SHP77 (cell line): ENCODE measurements around the gene FGFBP3.

Source experiments
- DNase-seq, 2 experiments: peaks; one replicate each; lab custom pipeline; 2025; lab: John Stamatoyannopoulos, UW

The FGFBP3 gene

DNA sequence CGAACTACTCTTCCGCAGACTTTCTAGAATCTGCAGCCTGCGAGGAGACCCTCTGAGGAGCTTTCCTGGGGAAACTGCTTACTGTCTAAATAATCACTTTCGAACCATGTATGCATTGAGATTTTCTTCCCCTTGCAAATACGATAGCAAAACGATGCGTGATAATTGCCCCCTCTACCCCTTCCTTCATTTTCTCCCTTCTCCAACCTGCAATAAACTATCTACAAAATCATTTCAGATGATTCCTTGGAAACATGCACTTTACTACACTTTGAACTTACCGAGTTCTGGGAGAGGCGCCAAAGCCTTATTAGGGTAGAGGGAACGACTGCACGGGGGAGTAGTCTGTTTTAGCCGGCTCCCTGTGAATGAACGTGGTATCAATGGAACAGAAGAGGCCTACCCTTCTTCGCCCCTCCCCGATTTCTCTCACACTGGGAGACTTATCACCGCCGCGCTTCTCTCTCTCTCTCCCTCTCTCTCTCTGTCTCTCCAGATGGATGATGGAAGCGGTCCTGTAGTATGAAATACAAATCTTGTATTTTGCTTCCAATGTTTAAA, at the start of gene FGFBP3:
FGFBP3 (minus strand) TSS at position 370 of the 561 bp plus-strand sequence. CDS start 517 bp downstream, outside the sequence.
- peak; percentile 38 to 41 for DNase-seq

- DNase-seq: no peak
Observed at GRCh38 chr10:91957091-91957490, 47.8 kb upstream of the FGFBP3 start.

- DNase-seq: no peak
Observed at GRCh38 chr10:91955114-91955513, 45.8 kb upstream of the FGFBP3 start.

DNA sequence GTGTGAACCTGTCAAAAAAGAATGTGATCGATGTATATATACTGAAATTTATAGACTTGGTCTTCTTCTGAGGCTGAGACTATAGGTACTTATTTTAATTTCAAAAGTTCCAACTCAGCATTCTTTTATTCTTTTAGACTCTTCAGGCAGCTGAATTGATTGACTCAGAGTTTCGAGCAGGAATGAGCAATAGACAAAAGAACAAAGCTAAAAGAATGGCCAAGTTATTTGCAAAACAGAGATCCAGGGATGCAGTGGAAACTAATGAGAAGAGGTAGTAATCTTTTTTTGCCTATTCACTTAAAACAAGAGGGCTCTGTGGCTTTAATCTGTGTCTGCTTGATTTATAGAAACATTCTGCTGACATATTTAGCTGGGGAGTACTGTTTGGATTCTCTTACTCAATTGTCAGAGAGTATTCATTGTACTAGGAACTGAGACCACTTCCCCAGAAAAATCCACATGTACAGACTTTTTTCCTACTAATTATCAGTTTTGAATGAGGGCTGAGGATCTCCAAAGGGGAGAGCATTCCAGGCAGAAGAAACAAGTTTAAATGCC, 44.4 kb upstream of the FGFBP3 start:
- DNase-seq: no peak

GRCh38 chr10:91944880-91945630, 35.8 kb upstream of the FGFBP3 start:
- no peak for DNase-seq

DNA sequence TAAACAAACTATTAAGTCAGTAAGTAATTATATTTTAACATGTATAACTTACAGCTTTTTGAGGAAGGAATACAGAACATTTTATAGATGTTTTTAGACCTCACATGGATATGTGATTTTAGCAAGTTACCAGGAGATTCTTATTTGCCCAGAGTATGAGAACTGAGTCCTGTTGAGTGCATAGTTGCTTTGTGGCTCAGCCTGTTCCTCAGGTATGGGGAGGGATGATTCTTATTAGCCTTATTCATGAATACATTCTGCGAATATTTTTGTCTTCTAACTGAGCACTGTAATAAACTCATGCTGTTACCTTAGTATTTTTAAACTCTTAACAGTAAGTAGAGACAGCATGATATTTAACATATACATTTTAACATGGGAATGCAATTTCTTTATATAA, 32.1 kb upstream of the FGFBP3 start:
- DNase-seq: no peak

- DNase-seq: no peak
Observed at GRCh38 chr10:91939653-91940052, 30.4 kb upstream of the FGFBP3 start.

DNA sequence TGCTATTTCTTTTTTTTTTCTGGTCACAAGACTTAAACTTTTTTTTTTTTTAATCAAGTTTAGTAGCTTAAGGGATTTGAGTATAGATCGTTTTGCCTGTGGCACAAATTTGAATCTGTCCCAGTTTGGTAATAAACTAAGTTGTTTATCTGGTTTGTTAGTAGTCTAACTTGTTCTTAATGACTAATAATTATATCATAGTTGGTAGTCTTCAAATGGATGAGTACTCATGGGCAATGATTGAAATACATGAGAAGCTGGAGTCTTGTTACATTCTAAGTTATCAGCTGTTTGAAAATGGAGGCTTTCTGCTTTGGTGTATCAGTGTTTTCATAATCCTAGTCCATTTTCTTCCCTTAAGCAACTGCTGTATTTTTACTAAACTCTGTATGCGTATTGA, 26.6 kb upstream of the FGFBP3 start:
- no peak for DNase-seq

- DNase-seq: no peak
Observed at GRCh38 chr10:91932737-91933136, 23.5 kb upstream of the FGFBP3 start.

- DNase-seq: no peak
Observed at GRCh38 chr10:91931526-91932190, 22.4 kb upstream of the FGFBP3 start.

DNA sequence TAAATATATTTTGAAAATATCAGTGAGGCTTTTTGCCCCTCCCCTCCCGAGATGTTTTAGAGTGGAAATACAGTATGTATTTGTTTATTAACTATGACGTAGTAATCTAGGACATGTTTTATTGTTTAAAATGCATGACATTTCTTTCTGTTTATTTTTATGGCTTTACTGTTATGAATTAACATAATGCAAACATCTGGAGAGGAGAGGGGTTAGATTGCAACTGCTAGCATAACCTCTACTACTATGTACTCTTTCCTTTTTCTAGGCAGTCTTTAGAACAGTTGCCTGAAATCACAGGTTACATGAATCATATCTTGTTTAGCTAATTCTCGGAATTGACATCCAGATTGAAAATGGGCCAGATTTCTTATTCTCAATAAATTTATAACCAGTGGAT, 21.7 kb upstream of the FGFBP3 start:
- DNase-seq: no peak

DNA sequence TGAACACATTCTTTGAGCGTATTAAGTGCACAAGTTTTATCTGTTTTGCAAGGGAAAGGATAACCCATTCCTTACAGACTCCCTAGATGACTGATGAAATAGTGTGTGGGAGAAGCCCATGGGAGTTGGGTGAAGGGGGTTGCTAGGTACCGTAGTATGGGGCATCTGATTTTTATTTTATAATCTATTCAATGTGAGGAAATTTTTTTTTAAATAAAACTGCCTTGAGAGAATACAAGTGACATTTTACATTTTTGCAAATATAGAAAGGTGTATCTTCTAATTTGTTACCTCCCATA, 15.7 kb upstream of the FGFBP3 start:
- no peak for DNase-seq

DNA sequence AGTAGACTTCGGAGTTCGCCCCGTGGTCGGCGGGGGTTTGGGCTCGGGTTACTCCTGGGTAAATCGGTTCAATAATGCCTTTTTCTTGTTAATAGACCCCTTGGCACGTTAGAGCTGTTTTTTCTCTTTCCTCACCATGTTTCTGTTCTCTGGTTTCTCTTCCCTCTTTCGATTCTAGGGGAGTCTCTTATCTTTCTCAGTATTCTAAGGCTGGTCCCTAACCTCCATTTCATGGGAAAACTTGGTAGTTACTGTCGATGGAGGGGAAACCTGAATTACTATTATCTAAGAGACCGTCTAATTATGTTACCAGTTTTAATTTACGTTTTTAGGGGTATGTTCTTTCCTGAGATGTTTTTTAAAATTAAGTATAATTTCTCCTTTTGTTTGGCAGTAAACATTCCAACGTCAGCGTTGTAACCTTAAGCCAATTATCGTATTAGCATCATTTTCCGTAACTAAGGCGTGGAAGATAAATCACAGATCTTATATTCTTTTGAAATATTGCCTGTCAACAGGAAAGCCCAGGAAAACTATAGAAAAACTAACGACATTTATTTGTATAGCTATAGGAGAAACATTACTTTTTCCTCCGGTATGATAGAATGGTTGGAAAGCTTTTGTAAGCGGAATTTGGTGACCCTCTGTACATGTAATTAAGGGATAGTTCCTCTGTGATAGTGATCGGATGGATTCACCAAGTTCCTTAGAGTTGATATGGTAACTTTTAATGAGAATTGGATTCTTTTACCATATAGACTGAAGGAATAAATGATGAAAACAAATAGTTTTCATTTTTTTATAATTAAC, 15.1 kb upstream of the FGFBP3 start:
- no peak for DNase-seq

DNA sequence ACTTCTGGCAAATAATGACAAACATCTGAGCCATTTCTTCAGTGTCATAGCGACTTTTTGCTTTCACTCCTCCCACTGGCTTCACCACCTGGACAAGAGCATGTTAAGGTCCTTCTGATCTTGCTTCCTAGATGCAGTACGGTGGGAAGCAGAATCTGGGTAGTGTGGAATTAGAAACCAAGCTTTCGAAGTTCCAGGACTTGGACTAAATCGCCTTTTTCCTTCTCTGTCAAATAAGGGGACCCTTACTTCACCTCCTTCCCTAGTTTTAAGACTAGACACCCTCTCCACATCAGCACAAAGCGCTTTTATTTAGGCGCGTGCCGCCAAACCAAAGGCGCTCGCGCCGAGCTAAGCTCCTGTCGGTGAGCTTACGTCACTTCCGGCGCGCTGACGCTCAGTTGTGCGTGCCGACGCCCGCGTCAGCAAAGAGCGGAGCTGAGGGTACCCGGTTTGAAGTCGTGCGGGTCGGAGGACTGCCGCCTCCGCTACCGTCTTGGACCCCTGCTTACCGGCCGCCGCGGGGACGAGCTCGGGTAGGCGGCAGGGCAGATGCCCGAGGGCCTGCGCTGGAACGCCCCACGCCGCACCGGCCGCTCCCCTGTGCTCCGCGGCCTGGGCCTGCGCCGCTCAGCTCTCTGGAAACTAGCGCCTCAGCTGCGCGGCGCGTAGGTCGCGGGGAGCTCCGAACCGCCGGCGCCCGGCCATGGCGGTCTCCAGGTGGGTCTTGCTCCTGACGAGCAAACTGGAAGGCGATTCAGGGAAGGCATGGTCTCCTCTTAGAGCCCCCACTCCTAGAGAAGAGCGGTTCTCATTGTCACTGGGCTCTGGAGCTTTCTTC, 14.3 kb upstream of the FGFBP3 start, which contains the start of gene BTAF1:
BTAF1 (plus strand) TSS at position 400 of the 841 bp plus-strand sequence; CDS start at position 707, 307 bp downstream.
- DNase-seq: peak; percentile 65 to 79

GRCh38 chr10:91919651-91920050, 10.4 kb upstream of the FGFBP3 start:
- DNase-seq: no peak

GRCh38 chr10:91910467-91910866, 1.2 kb upstream of the FGFBP3 start:
- DNase-seq: no peak

GRCh38 chr10:91908337-91909116, 759 bp downstream of the FGFBP3 start:
- peak; percentile 73 for DNase-seq

DNA sequence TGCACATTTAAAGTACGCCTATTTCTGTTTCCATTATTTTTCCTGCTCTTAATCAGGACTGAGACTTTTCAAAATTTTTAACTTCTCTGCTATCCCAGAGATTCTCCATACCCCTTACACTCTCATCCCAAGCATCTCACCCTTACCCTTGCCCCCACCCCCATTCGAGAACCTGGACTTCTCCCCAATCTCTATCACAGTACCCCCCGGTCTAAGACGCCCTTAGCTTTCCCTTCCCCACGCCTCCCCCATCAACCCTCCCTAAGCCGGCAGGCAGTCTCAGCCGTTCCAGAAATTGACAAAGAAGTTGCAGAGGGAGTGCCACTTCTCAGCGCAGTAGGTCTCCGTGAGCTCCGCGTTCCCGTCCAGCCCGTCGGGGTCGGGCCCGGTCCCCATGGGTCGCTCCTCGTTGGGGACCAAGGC, 1.4 kb downstream of the FGFBP3 start:
- DNase-seq: no peak

- DNase-seq: no peak
Observed at GRCh38 chr10:91907033-91907594, 2.2 kb downstream of the FGFBP3 start.
